Immature natural killer cell (primary cell): ENCODE data around the gene CCR4. TPM values are rescaled to one million over a fixed set of nuclear protein-coding genes. Genes with fewer than 3 reads are reported as not detected.
A peak's percentile ranks its signal among the peaks of the same experiment; 100 is the strongest.
"Not testable (repeated sequence)": the region's sequence is repeated elsewhere in the genome, so short reads cannot be mapped to it uniquely, and the experiment has no call there.

ENCODE experiments used
- DNase-seq, 3 donors: peaks; one replicate each; pipeline ENCODE4 v3.0.0; 2022; ENCODE audit warnings: mixed read lengths in 1 of 3
- H3K27ac Mint-ChIP-seq, 6 donors: one replicate each; pipeline ENCODE4 v1.8.0; 2020; ENCODE audit warnings: mixed read lengths in 6 of 6, mild to moderate bottlenecking in 5 of 6, inconsistent platforms in 4 of 6, moderate library complexity in 3 of 6
- H3K27me3 Mint-ChIP-seq, 3 donors: one replicate each; pipeline ENCODE4 v1.8.0; 2020 to 2021; ENCODE audit warnings: low read depth in 3 of 3, mild to moderate bottlenecking in 3 of 3, mixed read lengths in 3 of 3, moderate library complexity in 3 of 3, inconsistent platforms in 1 of 3
- H3K36me3 Mint-ChIP-seq, 3 donors: one replicate each; pipeline ENCODE4 v1.8.0; 2020; ENCODE audit warnings: mixed read lengths in 3 of 3, inconsistent platforms in 2 of 3, mild to moderate bottlenecking in 2 of 3
- H3K4me1 Mint-ChIP-seq, 2 donors: one replicate each; pipeline ENCODE4 v1.8.0; 2020; ENCODE audit warnings: inconsistent platforms in 2 of 2, mild to moderate bottlenecking in 2 of 2, mixed read lengths in 2 of 2, moderate library complexity in 1 of 2
- H3K4me3 Mint-ChIP-seq, 5 donors: one replicate each; pipeline ENCODE4 v1.8.0; 2020; ENCODE audit warnings: mild to moderate bottlenecking in 5 of 5, mixed read lengths in 5 of 5, inconsistent platforms in 3 of 5, moderate library complexity in 3 of 5
- H3K9me3 Mint-ChIP-seq, 6 donors: one replicate each; pipeline ENCODE4 v1.8.0; 2020; ENCODE audit warnings: mild to moderate bottlenecking in 6 of 6, mixed read lengths in 6 of 6, inconsistent platforms in 4 of 6, moderate library complexity in 3 of 6
- polyA plus RNA-seq, 3 donors: library from polyadenylated mRNA; unstranded; fragments of 300-500 nt; fragmentation: Illumina TruSeq; gene quantifications; one replicate each; pipeline ENCODE4 v1.2.3, GENCODE V29; 2021

CCR4 gene
- polyA plus RNA-seq, 3 donors from 2014 or later = 0.08 TPM; not detected in 2

DNA sequence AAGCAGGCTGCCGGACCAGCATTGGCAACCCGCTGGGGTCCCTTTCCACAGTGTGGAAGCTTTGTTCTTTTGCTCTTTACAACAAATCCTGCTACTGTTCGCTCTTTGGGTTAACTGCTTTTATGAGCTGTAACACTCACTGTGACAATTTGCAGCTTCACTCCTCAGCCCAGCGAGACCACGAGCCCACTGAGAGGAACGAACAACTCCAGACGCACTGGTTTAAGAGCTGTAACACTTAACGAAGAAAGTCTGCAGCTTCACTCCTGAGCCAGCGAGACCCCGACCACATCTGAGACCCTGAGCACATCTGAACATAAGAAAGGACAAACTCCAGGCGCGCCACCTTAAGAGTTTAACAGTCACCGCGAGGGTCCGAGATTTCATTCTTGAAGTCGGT, 10.7 kb upstream of the CCR4 start:
- Mint-ChIP-seq H3K27me3 (peaks cover 2 to 3% (median 2%) of the 10 kb centered on the region in 3 donors), H3K4me3 (no peak overlapping the region), H3K27ac (no peak overlapping the region), H3K9me3 (no peaks in the 10 kb centered on the region), H3K4me1 (no peaks in the 10 kb centered on the region), H3K36me3 (no peaks in the 10 kb centered on the region)
- DNase-seq = no peak

DNA sequence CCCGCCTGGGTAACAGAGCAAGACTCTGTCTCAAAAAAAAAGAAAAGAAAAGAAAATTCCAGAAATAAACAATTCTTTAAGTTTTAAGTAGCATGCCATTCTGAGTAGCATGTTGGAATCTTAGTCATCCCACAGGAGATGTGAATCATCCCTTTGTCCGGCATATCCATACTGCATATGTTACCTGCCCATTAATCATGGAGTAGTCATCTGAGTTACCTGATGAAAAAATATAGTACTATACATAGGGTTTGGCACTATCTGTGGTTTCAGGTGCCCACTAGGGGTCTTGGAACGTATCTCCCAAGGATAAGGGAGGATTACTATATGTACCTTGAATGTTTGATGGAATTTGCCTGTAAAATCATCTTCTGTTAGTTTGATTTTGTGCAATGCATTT, 6.3 kb upstream of the CCR4 start:
- Mint-ChIP-seq H3K27me3 (peaks cover 0 to 5% (median 2%) of the 10 kb centered on the region in 3 donors), H3K36me3 (no peaks in the 10 kb centered on the region), H3K4me3 (no peak overlapping the region), H3K9me3 (no peaks in the 10 kb centered on the region), H3K4me1 (no peaks in the 10 kb centered on the region), H3K27ac (no peak overlapping the region)
- no peak for DNase-seq

DNA sequence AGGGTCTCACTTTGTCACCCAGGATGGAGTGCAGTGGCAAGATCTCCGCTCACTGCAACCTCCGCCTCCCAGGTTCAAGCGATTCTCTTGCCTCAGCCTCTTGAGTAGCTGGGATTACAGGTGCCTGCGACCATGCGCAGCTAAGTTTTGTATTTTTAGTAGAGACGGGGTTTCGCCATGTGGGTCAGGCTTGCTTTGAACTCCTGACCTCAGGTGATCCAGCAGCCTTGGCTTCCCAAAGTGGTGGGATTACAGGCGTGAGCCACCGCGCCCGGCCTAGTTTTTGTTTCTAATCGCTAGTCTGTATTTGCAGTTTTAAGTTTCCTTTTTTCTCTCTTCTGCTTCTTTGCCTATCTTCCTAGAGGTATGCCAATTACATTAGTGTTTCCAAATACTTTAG, 5.8 kb upstream of the CCR4 start:
- H3K36me3 Mint-ChIP-seq, H3K9me3 Mint-ChIP-seq, H3K4me1 Mint-ChIP-seq, H3K27ac Mint-ChIP-seq, H3K27me3 Mint-ChIP-seq, H3K4me3 Mint-ChIP-seq: not testable (repeated sequence)
- DNase-seq = peak in 2 of 3 donors; percentile 4 to 22

DNA sequence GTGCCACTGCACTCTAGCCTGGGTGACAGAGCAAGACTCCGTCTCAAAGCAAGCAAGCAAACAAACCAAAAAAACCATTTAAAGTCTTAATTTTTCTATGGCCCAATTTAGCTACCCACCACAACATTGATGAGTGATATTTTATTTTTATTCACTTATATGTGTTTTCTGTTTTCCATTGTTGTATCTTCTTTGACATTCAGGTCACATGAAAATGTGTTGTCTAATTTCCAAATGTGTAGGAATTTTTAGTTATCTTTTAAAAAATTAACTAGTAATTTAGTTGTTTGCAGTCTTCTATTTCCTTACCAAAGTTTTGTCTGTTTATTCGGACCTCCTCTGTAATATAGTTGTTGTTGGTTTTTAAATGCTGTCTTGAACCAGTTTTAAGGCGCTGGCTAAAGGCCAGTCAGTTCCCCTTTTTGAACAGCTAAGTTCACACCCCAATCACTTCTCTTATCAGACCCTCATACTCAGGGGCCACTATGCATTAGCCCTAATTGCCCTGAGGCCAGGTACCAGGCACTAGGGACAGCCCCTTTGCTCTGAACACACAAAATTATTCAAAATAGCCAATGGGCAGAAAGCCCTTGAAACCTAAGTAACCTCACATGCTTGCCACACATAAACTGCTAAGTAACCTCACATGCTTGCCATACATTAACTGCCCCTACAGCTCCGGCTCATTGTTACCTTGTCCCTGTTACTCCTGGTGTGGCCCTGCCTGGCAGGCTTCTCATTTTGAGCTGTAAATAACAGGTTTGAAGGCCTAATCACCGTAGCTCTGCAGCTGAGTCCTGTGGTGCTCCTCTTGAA, 4.3 kb upstream of the CCR4 start:
- Mint-ChIP-seq H3K4me1 (no peaks in the 10 kb centered on the region), H3K4me3 (no peak overlapping the region), H3K27me3 (peaks cover 0 to 5% (median 0%) of the 10 kb centered on the region in 3 donors), H3K27ac (no peak overlapping the region), H3K36me3 (no peaks in the 10 kb centered on the region), H3K9me3 (no peaks in the 10 kb centered on the region)
- DNase-seq = no peak

DNA sequence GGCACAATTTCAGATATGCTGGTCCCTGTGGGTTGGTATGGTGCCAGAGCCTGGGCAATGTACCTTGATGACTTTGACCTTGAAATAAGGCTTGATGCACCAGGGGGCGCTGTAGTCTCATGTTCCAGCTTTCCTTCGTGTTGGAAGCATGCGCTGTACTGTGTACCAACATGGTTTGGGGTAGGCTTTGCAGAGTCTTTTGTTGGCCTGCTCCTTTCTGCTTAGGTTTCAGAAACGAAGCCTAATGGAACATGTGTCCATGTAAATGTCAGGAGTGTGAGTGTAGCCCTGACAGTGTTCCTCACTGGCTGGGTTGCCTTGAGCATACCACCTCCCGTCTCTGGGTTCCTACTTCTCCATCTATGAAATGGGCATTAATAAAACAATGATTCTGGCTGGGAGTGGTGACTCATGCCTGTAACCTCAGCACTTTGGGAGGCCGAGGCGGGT, 3.6 kb upstream of the CCR4 start:
- no peak overlapping the region for H3K4me3 Mint-ChIP-seq
- peaks cover 0 to 5% (median 0%) of the 10 kb centered on the region in 3 donors for H3K27me3 Mint-ChIP-seq
- no peak overlapping the region for H3K27ac Mint-ChIP-seq
- H3K9me3 Mint-ChIP-seq = no peaks in the 10 kb centered on the region
- H3K4me1 Mint-ChIP-seq = no peaks in the 10 kb centered on the region
- peak; percentile 53 to 67 (median 61) for DNase-seq
- no peaks in the 10 kb centered on the region for H3K36me3 Mint-ChIP-seq

DNA sequence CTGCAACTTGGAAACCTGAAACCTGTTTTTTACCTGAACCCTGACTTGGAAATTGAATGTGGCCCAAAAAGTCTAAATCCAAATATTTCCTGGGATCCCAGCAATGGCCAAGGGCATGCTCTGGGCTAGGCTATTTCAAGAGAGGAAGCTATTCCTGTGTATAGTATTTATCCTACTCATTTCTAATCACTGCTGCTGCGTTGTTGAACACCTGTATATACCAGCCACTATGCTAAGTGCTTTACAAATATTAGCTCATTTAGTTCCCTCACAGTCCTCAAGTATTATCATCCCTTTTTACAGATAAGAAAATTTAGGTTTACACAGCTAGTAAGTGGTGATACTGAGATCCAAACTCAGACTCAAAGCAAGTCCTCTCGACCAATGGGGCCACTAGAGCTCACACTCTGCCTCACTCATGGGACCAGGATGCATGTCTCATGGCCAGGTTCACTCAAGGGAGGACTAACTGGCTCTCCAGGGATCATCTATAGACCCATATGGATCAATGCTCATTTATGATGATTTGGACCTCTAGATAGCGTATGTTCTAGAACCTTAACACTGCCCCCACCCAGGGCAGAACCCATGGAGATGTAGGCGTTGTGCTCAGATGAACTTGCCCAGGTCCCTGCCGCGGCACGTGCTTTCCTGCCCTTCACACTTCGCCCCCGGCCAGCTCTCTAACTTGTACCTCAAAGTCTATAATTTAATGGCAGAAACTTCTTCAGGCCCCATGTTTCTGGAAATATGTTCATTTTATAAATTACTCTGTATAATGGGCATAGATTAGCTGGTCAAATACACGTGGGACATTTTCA, 2.6 kb upstream of the CCR4 start:
- H3K4me1 Mint-ChIP-seq = no peaks in the 10 kb centered on the region
- no peak overlapping the region for H3K4me3 Mint-ChIP-seq
- no peak overlapping the region for H3K27ac Mint-ChIP-seq
- peaks cover 0 to 5% (median 0%) of the 10 kb centered on the region in 3 donors for H3K27me3 Mint-ChIP-seq
- H3K9me3 Mint-ChIP-seq = no peaks in the 10 kb centered on the region
- no peaks in the 10 kb centered on the region for H3K36me3 Mint-ChIP-seq
- no peak for DNase-seq

DNA sequence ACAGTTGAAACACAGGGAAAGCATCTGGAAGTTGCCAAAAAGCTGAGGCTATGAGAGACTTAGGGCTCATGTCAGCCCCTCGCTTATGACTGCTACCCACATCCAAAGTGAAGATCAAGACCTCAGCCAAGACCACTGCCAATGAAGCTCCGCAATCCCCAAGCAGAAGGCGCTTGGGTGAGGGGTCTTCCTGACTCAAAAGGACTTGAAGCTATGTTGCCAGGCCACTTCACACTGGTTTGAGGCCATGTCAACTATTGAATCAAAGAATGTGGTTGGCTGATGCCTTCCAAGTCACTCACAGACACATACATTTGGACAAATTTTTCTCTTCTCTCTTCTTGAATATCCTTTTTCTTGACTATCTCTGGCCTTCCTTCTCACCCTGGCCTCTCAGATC, 928 bp upstream of the CCR4 start:
- Mint-ChIP-seq H3K27ac (peak overlapping the region in 1 of 6 donors; percentile 37), H3K9me3 (no peaks in the 10 kb centered on the region), H3K4me3 (no peak overlapping the region), H3K36me3 (no peaks in the 10 kb centered on the region), H3K4me1 (no peaks in the 10 kb centered on the region), H3K27me3 (peaks cover 0 to 5% (median 1%) of the 10 kb centered on the region in 3 donors)
- no peak for DNase-seq

DNA sequence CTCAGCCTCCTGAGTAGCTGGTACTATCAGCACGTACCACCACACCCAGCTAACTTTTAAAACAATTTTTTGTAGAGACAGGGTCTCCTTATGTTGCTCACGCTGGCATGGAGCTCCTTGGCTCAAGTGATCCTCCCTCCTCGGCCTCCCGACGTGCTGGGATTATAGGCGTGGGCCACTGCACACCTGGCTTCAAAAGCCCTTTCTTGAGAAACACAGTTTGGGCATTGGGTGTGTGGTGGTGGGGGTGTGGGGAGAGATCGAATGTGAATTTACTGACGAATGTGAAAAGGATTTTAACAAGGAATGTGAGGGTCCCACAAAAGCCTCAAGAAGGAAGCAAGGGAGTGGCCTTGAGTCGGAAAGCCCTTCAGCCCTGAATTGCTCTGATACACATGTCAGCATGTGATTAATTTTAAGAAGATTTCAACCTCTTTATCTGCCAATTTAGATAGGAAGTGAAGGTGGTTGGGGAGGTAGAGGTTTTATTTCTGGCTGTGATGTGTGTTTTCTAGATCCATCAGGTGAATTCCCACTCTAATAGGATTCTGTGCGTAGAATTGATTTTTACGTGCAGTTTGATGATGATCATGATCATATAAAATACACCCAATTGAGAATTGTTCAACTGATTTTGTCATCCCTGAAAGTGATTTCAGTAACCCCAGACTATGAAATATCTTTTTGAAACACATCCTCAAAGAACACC, 1.1 kb downstream of the CCR4 start:
- Mint-ChIP-seq H3K36me3 (no peaks in the 10 kb centered on the region), H3K27me3 (peaks cover 1 to 3% (median 2%) of the 10 kb centered on the region in 3 donors), H3K27ac (no peak overlapping the region), H3K4me3 (no peak overlapping the region), H3K9me3 (no peaks in the 10 kb centered on the region), H3K4me1 (no peaks in the 10 kb centered on the region)
- no peak for DNase-seq

DNA sequence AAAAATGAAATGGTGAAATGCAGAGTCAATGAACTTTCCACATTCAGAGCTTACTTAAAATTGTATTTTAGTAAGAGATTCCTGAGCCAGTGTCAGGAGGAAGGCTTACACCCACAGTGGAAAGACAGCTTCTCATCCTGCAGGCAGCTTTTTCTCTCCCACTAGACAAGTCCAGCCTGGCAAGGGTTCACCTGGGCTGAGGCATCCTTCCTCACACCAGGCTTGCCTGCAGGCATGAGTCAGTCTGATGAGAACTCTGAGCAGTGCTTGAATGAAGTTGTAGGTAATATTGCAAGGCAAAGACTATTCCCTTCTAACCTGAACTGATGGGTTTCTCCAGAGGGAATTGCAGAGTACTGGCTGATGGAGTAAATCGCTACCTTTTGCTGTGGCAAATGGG, 3.1 kb downstream of the CCR4 start:
- H3K4me1 Mint-ChIP-seq = no peaks in the 10 kb centered on the region

DNA sequence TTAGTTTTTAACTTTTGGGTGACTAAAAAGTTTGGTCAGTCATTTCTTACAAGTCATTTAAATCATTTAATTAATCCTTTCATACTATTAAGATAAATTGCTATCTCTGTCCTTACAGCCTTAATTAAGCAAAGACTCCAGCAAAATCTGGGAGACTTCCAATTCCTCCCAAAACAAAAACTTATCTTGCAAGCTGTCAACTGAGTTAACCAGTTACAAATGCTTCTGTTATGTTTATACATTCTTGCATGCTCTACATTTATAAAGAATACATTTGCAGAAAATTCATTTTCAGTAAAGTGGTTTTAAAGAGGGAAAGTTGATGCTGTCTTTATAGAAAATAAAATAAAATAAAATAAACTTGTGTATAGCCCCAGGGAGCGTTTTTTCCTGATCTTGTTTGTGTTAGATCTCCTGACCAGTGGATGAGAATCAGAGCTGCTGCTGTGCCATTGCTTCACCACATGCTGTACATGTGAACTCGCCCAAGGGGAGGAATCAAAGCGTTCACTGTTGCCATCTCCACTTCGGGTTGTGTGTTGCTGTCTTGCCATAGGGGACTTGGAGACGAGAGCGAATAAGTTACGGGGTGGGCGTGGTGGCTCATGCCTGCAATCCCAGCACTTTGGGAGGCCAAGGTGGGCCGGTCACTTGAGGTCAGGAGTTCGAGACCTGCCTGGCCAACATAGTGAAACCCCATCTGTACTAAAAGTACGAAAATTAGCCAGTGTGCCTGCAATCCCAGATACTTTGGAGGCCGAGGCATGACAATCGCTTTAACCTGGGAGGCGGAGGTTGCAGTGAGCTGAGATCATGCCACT, 5.5 kb downstream of the CCR4 start:
- no peak for DNase-seq
- Mint-ChIP-seq H3K9me3 (no peaks in the 10 kb centered on the region), H3K4me3 (no peak overlapping the region), H3K4me1 (no peaks in the 10 kb centered on the region), H3K27me3 (peaks cover 0 to 6% (median 2%) of the 10 kb centered on the region in 3 donors), H3K27ac (no peak overlapping the region), H3K36me3 (no peaks in the 10 kb centered on the region)

More for the DNA sequence above, 3.1 kb downstream of the CCR4 start:
- Mint-ChIP-seq H3K36me3 (no peaks in the 10 kb centered on the region), H3K4me3 (no peak overlapping the region), H3K27me3 (peaks cover 0 to 4% (median 2%) of the 10 kb centered on the region in 3 donors), H3K9me3 (no peaks in the 10 kb centered on the region), H3K27ac (no peak overlapping the region)
- DNase-seq = no peak

DNA sequence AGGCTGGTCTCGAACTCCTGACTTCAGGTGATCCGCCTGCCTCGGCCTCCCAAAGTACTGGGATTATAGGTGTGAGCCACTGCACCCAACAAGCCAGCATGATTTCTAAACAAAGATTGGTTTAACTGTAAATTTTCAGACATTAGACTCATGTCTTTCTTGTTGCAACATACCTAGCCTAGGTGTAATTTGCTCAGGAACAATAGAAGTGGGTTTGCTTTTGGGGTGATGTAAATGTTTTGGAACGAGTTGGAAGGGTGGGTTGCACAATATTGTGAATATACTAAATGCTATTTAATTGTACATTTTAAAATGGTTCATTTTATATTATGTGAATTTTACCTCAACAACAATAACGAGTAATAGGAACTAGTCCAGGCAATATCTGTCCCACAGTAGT, 7.1 kb downstream of the CCR4 start:
- no peaks in the 10 kb centered on the region for H3K4me1 Mint-ChIP-seq
- H3K27me3 Mint-ChIP-seq = peaks cover 0 to 6% (median 2%) of the 10 kb centered on the region in 3 donors
- no peaks in the 10 kb centered on the region for H3K9me3 Mint-ChIP-seq
- no peak overlapping the region for H3K4me3 Mint-ChIP-seq
- no peak overlapping the region for H3K27ac Mint-ChIP-seq
- DNase-seq = no peak
- no peaks in the 10 kb centered on the region for H3K36me3 Mint-ChIP-seq

DNA sequence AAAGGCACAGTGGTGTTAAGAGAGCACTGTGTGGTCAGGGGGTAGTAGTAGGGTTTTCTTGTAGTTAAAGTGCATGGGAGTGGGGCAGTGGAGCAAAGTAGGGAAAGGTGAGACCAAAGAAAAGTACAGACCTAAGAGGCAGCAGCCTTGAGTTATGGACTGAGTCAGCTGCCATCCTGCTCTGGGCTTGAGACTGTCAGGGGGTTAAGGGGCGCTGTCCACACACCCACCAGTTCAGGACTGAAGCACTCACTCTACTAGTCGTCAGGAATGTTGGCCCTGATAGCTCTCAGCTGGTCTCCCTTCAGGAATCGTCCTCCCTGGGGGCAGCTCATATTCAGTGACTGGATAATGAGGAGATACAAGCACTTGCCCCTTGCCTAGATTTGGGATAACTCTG, 7.9 kb downstream of the CCR4 start:
- H3K4me3 Mint-ChIP-seq = no peak overlapping the region
- no peaks in the 10 kb centered on the region for H3K36me3 Mint-ChIP-seq
- DNase-seq = no peak
- H3K4me1 Mint-ChIP-seq = no peaks in the 10 kb centered on the region
- H3K27me3 Mint-ChIP-seq = peaks cover 0 to 4% (median 2%) of the 10 kb centered on the region in 3 donors
- H3K9me3 Mint-ChIP-seq = no peaks in the 10 kb centered on the region
- no peak overlapping the region for H3K27ac Mint-ChIP-seq
